Type B pancreatic cell (in vitro differentiated cells): Measurements from ENCODE around the gene NELL1. TPM values are rescaled to one million over a fixed set of nuclear protein-coding genes. Genes with fewer than 3 reads are reported as not detected.

Experiments
- DNase-seq: peaks from one replicate; pipeline ENCODE4 v3.0.0; 2021; ENCODE audit warnings: mixed read lengths; ENCODE audit not compliant: unreplicated experiment; ENCODE audit errors: extremely low spot score
- H3K27ac Mint-ChIP-seq: 2 replicates; pipeline ENCODE4 v1.8.0; 2021; ENCODE audit warnings: mild to moderate bottlenecking, mixed read lengths
- H3K27me3 Mint-ChIP-seq: 2 replicates; pipeline ENCODE4 v1.8.0; 2021; ENCODE audit warnings: mixed read lengths
- H3K36me3 Mint-ChIP-seq: 2 replicates; pipeline ENCODE4 v1.8.0; 2021; ENCODE audit warnings: mixed read lengths
- H3K4me1 Mint-ChIP-seq: one replicate; pipeline ENCODE4 v1.8.0; 2021; ENCODE audit warnings: mixed read lengths; ENCODE audit not compliant: unreplicated experiment
- H3K4me3 Mint-ChIP-seq: 2 replicates; pipeline ENCODE4 v1.8.0; 2021; ENCODE audit warnings: mild to moderate bottlenecking, mixed read lengths
- H3K9me3 Mint-ChIP-seq: 2 replicates; pipeline ENCODE4 v1.8.0; 2021; ENCODE audit warnings: mixed read lengths
- CTCF ChIP-seq: fragments of 200-600 bp; sonication (generic); conservative IDR thresholded peaks from 2 replicates; pipeline ENCODE4 v1.5.0; 2021; ENCODE audit warnings: antibody characterized with exemption, mild to moderate bottlenecking
- total RNA-seq: library from RNA; stranded (reverse); gene quantifications from 2 replicates; pipeline ENCODE4 v1.2.1, GENCODE V29; 2021; ENCODE audit warnings: low replicate concordance

The NELL1 gene
- total RNA-seq, 1 donor from 2014 or later = 16.9 TPM

GRCh38 chr11:20672575-20672974 lies 3.2 kb downstream of the NELL1 start:
- no peak for DNase-seq
- Mint-ChIP-seq H3K36me3 (no peaks in the 10 kb centered on the region), H3K27ac (no peak overlapping the region), H3K9me3 (no peaks in the 10 kb centered on the region), H3K27me3 (peaks cover 62% of the 10 kb centered on the region), H3K4me3 (no peak overlapping the region), H3K4me1 (peaks cover 23% of the 10 kb centered on the region)
- peak; percentile 66 for TF ChIP-seq CTCF

- no peak overlapping the region for H3K4me3 Mint-ChIP-seq
- no peak for DNase-seq
- H3K27ac Mint-ChIP-seq = no peak overlapping the region
- peaks cover 3% of the 10 kb centered on the region for H3K4me1 Mint-ChIP-seq
- H3K36me3 Mint-ChIP-seq = no peaks in the 10 kb centered on the region
- no peaks in the 10 kb centered on the region for H3K9me3 Mint-ChIP-seq
- no peak for TF ChIP-seq CTCF
- peaks cover 26% of the 10 kb centered on the region for H3K27me3 Mint-ChIP-seq
Observed at GRCh38 chr11:20676658-20677057, 7.3 kb downstream of the NELL1 start.

- Mint-ChIP-seq H3K27me3 (no peaks in the 10 kb centered on the region), H3K36me3 (no peaks in the 10 kb centered on the region), H3K4me1 (no peaks in the 10 kb centered on the region), H3K4me3 (no peak overlapping the region), H3K27ac (no peak overlapping the region), H3K9me3 (no peaks in the 10 kb centered on the region)
- no peak for DNase-seq
- TF ChIP-seq CTCF = no peak
Observed at GRCh38 chr11:20688761-20689160, 19.4 kb downstream of the NELL1 start.

GRCh38 chr11:20707876-20708275 lies 38.5 kb downstream of the NELL1 start:
- Mint-ChIP-seq H3K4me3 (no peak overlapping the region), H3K4me1 (no peaks in the 10 kb centered on the region), H3K9me3 (no peaks in the 10 kb centered on the region)

GRCh38 chr11:20712912-20713311 lies 43.5 kb downstream of the NELL1 start:
- no peak overlapping the region for H3K4me3 Mint-ChIP-seq
- H3K4me1 Mint-ChIP-seq = no peaks in the 10 kb centered on the region
- TF ChIP-seq CTCF = no peak
- H3K27me3 Mint-ChIP-seq = no peaks in the 10 kb centered on the region
- H3K9me3 Mint-ChIP-seq = no peaks in the 10 kb centered on the region
- DNase-seq = no peak
- no peaks in the 10 kb centered on the region for H3K36me3 Mint-ChIP-seq
- no peak overlapping the region for H3K27ac Mint-ChIP-seq

More at GRCh38 chr11:20707876-20708275, 38.5 kb downstream of the NELL1 start:
- H3K36me3 Mint-ChIP-seq = no peaks in the 10 kb centered on the region
- no peak for DNase-seq
- no peak for TF ChIP-seq CTCF
- no peaks in the 10 kb centered on the region for H3K27me3 Mint-ChIP-seq
- no peak overlapping the region for H3K27ac Mint-ChIP-seq

- H3K4me1 Mint-ChIP-seq = no peaks in the 10 kb centered on the region
- no peak overlapping the region for H3K4me3 Mint-ChIP-seq
- no peak overlapping the region for H3K27ac Mint-ChIP-seq
- H3K27me3 Mint-ChIP-seq = peaks cover 3% of the 10 kb centered on the region
- H3K9me3 Mint-ChIP-seq = peaks cover under 1% of the 10 kb centered on the region
- H3K36me3 Mint-ChIP-seq = no peaks in the 10 kb centered on the region
- no peak for DNase-seq
- no peak for TF ChIP-seq CTCF
Observed at GRCh38 chr11:20715464-20715863, 46.1 kb downstream of the NELL1 start.
